ENCODE results near the gene KCNH5. TPM values are rescaled to one million over a fixed set of nuclear protein-coding genes. Genes with fewer than 3 reads are reported as not detected.

KCNH5 gene
- polyA plus RNA-seq, 2 of the 4 experiments (the other 2 are of a cell fraction) = 0.01 TPM; not detected in 1

DNA sequence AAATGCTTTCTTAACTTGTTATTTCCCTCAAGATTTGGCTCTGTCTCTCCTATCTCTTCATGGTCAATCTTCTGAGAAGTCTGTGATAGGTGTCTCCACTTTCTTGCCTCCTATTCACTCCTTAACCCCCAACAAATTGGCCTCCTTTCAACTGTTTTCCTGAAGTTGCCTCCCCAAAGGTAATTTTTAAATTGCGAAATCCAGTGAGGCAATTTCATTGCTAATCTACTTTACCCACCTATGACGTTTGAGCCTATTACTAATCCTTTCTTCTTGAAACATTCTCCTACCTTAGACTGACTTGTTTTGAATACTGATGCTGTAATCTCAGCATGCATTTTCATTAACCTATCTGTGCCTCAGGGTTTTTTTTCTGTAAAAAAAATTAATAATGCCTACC is 6.0 kb upstream of the KCNH5 start:
- POLR2A ChIA-PET = no interaction called here
- no peak for FAIRE-seq
- WGBS (ENCODE audit: missing lambda C conversion rate) = 3% methylated on average over 2 of the region's 2 CpGs
- Histone ChIP-seq H3K4me2 (no peak overlapping the region), H3K9me3 (no peaks in the 10 kb centered on the region), H3K4me1 (no peaks in the 10 kb centered on the region; the same call in 2 of the 3 replicates), H3K27ac (no peak overlapping the region), H3K4me3 (no peak overlapping the region)
- TF ChIP-seq, protein P1, sequence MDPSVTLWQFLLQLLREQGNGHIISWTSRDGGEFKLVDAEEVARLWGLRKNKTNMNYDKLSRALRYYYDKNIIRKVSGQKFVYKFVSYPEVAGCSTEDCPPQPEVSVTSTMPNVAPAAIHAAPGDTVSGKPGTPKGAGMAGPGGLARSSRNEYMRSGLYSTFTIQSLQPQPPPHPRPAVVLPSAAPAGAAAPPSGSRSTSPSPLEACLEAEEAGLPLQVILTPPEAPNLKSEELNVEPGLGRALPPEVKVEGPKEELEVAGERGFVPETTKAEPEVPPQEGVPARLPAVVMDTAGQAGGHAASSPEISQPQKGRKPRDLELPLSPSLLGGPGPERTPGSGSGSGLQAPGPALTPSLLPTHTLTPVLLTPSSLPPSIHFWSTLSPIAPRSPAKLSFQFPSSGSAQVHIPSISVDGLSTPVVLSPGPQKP (IDR thresholded peaks at IDR 0.05; ENCODE audit: low read depth, low read length) = no peak
- TF ChIP-seq BHLHE40 (IDR thresholded peaks at IDR 0.05; ENCODE audit: low read depth, low read length) = no peak
- no peak for TF ChIP-seq FOSB (CRISPR knock-in tag; IDR thresholded peaks at IDR 0.05)
- no peak for TF ChIP-seq EHMT2 (IDR thresholded peaks at IDR 0.05; ENCODE audit: low read depth)
- TF ChIP-seq, protein P2, sequence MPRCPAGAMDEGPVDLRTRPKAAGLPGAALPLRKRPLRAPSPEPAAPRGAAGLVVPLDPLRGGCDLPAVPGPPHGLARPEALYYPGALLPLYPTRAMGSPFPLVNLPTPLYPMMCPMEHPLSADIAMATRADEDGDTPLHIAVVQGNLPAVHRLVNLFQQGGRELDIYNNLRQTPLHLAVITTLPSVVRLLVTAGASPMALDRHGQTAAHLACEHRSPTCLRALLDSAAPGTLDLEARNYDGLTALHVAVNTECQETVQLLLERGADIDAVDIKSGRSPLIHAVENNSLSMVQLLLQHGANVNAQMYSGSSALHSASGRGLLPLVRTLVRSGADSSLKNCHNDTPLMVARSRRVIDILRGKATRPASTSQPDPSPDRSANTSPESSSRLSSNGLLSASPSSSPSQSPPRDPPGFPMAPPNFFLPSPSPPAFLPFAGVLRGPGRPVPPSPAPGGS (IDR thresholded peaks at IDR 0.05) = no peak
- no peak for TF ChIP-seq RARB (CRISPR knock-in tag; IDR thresholded peaks at IDR 0.05)
- TF ChIP-seq CEBPB (IDR thresholded peaks at IDR 0.05) = no peak
- TF ChIP-seq, protein P3, sequence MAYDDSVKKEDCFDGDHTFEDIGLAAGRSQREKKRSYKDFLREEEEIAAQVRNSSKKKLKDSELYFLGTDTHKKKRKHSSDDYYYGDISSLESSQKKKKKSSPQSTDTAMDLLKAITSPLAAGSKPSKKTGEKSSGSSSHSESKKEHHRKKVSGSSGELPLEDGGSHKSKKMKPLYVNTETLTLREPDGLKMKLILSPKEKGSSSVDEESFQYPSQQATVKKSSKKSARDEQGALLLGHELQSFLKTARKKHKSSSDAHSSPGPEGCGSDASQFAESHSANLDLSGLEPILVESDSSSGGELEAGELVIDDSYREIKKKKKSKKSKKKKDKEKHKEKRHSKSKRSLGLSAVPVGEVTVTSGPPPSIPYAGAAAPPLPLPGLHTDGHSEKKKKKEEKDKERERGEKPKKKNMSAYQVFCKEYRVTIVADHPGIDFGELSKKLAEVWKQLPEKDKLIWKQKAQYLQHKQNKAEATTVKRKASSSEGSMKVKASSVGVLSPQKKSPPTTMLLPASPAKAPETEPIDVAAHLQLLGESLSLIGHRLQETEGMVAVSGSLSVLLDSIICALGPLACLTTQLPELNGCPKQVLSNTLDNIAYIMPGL (CRISPR knock-in tag; IDR thresholded peaks at IDR 0.05; ENCODE audit: borderline replicate concordance) = no peak
- TF ChIP-seq CHD2 (IDR thresholded peaks at IDR 0.05; ENCODE audit: low read length, partially characterized antibody) = no peak
- no peak for TF ChIP-seq CBX8 (IDR thresholded peaks at IDR 0.05)
- TF ChIP-seq, protein P4, sequence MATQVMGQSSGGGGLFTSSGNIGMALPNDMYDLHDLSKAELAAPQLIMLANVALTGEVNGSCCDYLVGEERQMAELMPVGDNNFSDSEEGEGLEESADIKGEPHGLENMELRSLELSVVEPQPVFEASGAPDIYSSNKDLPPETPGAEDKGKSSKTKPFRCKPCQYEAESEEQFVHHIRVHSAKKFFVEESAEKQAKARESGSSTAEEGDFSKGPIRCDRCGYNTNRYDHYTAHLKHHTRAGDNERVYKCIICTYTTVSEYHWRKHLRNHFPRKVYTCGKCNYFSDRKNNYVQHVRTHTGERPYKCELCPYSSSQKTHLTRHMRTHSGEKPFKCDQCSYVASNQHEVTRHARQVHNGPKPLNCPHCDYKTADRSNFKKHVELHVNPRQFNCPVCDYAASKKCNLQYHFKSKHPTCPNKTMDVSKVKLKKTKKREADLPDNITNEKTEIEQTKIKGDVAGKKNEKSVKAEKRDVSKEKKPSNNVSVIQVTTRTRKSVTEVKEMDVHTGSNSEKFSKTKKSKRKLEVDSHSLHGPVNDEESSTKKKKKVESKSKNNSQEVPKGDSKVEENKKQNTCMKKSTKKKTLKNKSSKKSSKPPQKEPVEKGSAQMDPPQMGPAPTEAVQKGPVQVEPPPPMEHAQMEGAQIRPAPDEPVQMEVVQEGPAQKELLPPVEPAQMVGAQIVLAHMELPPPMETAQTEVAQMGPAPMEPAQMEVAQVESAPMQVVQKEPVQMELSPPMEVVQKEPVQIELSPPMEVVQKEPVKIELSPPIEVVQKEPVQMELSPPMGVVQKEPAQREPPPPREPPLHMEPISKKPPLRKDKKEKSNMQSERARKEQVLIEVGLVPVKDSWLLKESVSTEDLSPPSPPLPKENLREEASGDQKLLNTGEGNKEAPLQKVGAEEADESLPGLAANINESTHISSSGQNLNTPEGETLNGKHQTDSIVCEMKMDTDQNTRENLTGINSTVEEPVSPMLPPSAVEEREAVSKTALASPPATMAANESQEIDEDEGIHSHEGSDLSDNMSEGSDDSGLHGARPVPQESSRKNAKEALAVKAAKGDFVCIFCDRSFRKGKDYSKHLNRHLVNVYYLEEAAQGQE (IDR thresholded peaks at IDR 0.05) = no peak
- TF ChIP-seq, protein P5, sequence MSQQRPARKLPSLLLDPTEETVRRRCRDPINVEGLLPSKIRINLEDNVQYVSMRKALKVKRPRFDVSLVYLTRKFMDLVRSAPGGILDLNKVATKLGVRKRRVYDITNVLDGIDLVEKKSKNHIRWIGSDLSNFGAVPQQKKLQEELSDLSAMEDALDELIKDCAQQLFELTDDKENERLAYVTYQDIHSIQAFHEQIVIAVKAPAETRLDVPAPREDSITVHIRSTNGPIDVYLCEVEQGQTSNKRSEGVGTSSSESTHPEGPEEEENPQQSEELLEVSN (IDR thresholded peaks at IDR 0.05; ENCODE audit: borderline replicate concordance, low read depth) = no peak
- CTCF ChIA-PET = no interaction called here
- ATAC-seq = no peak
- no peak for DNase-seq (ENCODE audit: low read depth in 1 of 2, low spot score in 1 of 2)

DNA sequence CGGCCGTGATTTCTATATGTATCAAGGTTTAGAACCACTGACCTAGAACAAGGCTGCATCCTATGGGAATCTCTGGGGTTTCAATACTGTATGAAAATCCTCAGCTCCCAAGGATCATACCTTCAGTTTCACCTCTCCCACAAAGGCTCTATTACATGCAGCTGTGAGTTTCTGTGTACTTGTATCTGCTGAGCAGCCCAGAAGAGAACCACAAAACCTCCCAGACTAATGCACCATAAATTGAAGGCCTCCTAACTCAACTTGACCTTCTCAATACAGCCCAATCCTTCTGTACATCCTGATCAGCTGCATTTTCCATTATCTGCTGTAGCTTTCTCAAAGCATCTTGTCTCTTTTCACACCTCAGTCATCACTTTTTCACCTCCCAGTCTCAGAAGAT is 5.4 kb upstream of the KCNH5 start:
- H3K9me3 ChIP-seq = no peaks in the 10 kb centered on the region
- 29% methylated on average over 2 of the region's 2 CpGs for WGBS (ENCODE audit: missing lambda C conversion rate)
- H3K4me1 ChIP-seq = peaks cover 1% of the 10 kb centered on the region; the same call in 1 of the 3 replicates
- POLR2A ChIA-PET = no interaction called here
- CTCF ChIA-PET = interaction anchor here (0.9 kb wide), 1 partner anchor 871 kb away, joined by 3 read pairs; no protein-coding TSS in a partner anchor
- no peak overlapping the region for H3K27ac ChIP-seq
- FAIRE-seq (no peak), ATAC-seq (no peak), DNase-seq (ENCODE audit: low read depth in 1 of 2, low spot score in 1 of 2) (no peak)
- H3K4me3 ChIP-seq = no peak overlapping the region
- H3K4me2 ChIP-seq = no peak overlapping the region
- TF ChIP-seq HOXA7 (CRISPR knock-in tag; IDR thresholded peaks at IDR 0.05) = no peak
- no peak for TF ChIP-seq ESRRA (IDR thresholded peaks at IDR 0.05; ENCODE audit: borderline replicate concordance, low read length)
- TF ChIP-seq, protein P6, sequence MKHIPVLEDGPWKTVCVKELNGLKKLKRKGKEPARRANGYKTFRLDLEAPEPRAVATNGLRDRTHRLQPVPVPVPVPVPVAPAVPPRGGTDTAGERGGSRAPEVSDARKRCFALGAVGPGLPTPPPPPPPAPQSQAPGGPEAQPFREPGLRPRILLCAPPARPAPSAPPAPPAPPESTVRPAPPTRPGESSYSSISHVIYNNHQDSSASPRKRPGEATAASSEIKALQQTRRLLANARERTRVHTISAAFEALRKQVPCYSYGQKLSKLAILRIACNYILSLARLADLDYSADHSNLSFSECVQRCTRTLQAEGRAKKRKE (CRISPR knock-in tag; IDR thresholded peaks at IDR 0.05; ENCODE audit: low read depth) = no peak
- TF ChIP-seq HOXB13 (CRISPR knock-in tag; IDR thresholded peaks at IDR 0.05; ENCODE audit: low read depth) = no peak
- no peak for TF ChIP-seq RFX5 (IDR thresholded peaks at IDR 0.05)
- TF ChIP-seq, protein P3 (CRISPR knock-in tag; IDR thresholded peaks at IDR 0.05; ENCODE audit: borderline replicate concordance) = no peak
- no peak for TF ChIP-seq RAD21 (conservative IDR thresholded peaks at IDR 0.05 in 1 of 2, IDR thresholded peaks at IDR 0.05 in 1 of 2)
- TF ChIP-seq ZSCAN20 (CRISPR knock-in tag; IDR thresholded peaks at IDR 0.05) = no peak
- TF ChIP-seq GATA3 (IDR thresholded peaks at IDR 0.05; ENCODE audit: borderline replicate concordance) = no peak
- TF ChIP-seq, protein P7, sequence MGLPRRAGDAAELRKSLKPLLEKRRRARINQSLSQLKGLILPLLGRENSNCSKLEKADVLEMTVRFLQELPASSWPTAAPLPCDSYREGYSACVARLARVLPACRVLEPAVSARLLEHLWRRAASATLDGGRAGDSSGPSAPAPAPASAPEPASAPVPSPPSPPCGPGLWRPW (IDR thresholded peaks at IDR 0.05) = no peak

All from A549 (cell line).